Spinal cord (tissue), 10 donors: ENCODE measurements around the gene CABLES1. TPM values are rescaled to one million over a fixed set of nuclear protein-coding genes. Genes with fewer than 3 reads are reported as not detected.
"Not testable (repeated sequence)": the region's sequence is repeated elsewhere in the genome, so short reads cannot be mapped to it uniquely, and the experiment has no call there.

Source experiments
- DNase-seq, 6 donors: peaks; one replicate each; pipeline versions ENCODE4 v3.0.0 to v3.0.0-alpha.2; 2013 to 2015; ENCODE audit warnings: low spot score in 6 of 6, low read depth in 4 of 6
- H3K27ac ChIP-seq: one replicate; pipeline ENCODE4 v1.5.1; 2013; ENCODE audit warnings: low read depth, low read length, control low read depth
- H3K27me3 ChIP-seq: one replicate; pipeline ENCODE4 v1.6.1; 2013; ENCODE audit warnings: low read length; ENCODE audit not compliant: control insufficient read depth, insufficient read depth
- H3K36me3 ChIP-seq: one replicate; pipeline ENCODE4 v1.6.1; 2013; ENCODE audit warnings: low read length; ENCODE audit not compliant: control insufficient read depth, insufficient read depth
- H3K4me1 ChIP-seq: one replicate; pipeline ENCODE4 v1.6.1; 2013; ENCODE audit warnings: low read length; ENCODE audit not compliant: control insufficient read depth, insufficient read depth
- H3K4me3 ChIP-seq: one replicate; pipeline ENCODE4 v1.5.1; 2013; ENCODE audit warnings: low read depth, low read length, control low read depth
- H3K9me3 ChIP-seq: one replicate; pipeline ENCODE4 v1.6.1; 2013; ENCODE audit warnings: low read length; ENCODE audit not compliant: control insufficient read depth, insufficient read depth
- WGBS: methylation state at CpG from one replicate; pipeline ENCODE4 v1.1.5; 2013; ENCODE audit warnings: missing lambda C conversion rate; ENCODE audit not compliant: insufficient coverage; 5-methylcytosine and 5-hydroxymethylcytosine counted together
- polyA plus RNA-seq, 2 donors: library from polyadenylated mRNA; unstranded; fragments of 120-200 nt; gene quantifications; one replicate each; pipeline ENCODE4 v1.2.1, GENCODE V29; 2013; ENCODE audit not compliant: insufficient read length in 2 of 2
- total RNA-seq, 2 donors: library from RNA; depleted of rRNA in 1 of 2; stranded (reverse); fragments of 120-200 nt in 1 of 2; fragments of >200 nt in 1 of 2; gene quantifications; one replicate each; pipeline versions ENCODE4 v1.2.3 to v1.2.4, GENCODE V29; 2013 to 2014
- donor health status: healthy.

CABLES1 gene
- total and polyA plus RNA-seq, 4 donors = 7.6 to 30.4 (median 12.2) TPM

DNA sequence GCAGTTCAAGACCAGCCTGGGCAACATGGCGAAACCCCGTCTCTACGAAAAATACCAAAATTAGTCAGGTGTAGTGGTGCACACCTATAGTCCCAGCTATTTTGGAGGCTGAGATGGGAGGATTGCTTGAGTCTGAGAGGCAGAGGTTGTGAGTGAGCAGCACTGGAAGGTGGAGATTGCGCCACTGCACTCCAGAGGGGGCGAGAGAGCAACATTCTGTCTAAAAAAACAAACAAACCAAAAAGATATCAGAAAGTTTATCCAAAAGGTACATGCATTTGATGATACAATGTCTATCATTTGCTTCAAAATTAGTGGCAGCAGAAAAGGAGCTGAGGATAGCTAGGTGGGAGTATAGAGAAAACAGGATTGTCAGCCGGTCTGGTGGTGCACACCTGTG is 39.8 kb upstream of the CABLES1 start:
- Histone ChIP-seq H3K4me3 (no peak overlapping the region), H3K36me3 (no peaks in the 10 kb centered on the region), H3K9me3 (no peaks in the 10 kb centered on the region), H3K27ac (no peak overlapping the region), H3K27me3 (peaks cover 2% of the 10 kb centered on the region), H3K4me1 (peaks cover 3% of the 10 kb centered on the region)
- no peak for DNase-seq
- WGBS = 80% methylated on average over 1 of the region's 6 CpGs

DNA sequence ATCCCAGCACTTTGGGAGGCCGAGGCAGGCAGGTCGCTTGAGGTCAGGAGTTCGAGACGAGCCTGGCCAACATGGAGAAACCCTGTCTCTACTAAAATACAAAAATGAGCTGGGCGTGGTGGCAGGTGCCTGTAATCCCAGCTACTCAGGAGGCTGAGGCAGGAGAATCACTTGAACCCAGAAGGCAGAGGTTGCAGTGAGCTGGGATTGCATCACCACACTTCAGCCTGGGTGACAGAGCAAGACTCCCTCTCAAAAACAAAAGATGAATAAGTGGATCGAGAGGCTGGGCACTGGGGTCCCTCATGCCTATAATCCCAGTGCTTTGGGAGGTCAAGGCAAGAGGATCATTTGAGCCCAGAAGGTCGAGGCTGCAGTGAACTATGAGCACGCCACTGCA is 38.3 kb upstream of the CABLES1 start:
- not testable (repeated sequence) for DNase-seq, H3K4me3 ChIP-seq, H3K27ac ChIP-seq, H3K27me3 ChIP-seq, H3K36me3 ChIP-seq, H3K4me1 ChIP-seq, H3K9me3 ChIP-seq
- WGBS = 98% methylated on average over 6 of the region's 8 CpGs

DNA sequence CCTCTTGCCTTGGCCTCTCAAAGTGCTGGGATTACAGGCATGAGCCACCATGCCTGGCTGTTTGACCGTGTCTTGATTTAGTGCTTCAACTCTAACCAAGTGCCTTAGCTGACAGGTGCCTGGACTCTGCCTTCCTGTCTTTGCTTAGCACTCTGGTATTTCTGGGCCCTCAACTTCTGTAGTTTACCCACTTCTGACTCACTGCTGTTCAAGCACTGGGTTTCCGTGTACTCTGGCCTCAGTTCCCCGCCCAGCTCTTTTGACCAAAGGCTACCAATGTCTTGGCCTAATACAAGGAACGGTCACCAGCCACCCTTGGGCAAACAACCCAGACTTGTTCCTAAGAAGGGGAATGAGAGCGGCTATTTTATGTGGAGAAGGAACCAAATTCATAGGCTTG is 35.7 kb upstream of the CABLES1 start:
- no peak for DNase-seq
- peaks cover 2% of the 10 kb centered on the region for H3K27me3 ChIP-seq
- no peak overlapping the region for H3K27ac ChIP-seq
- H3K9me3 ChIP-seq = no peaks in the 10 kb centered on the region
- 96% methylated on average over 3 of the region's 5 CpGs for WGBS
- no peak overlapping the region for H3K4me3 ChIP-seq
- no peaks in the 10 kb centered on the region for H3K4me1 ChIP-seq
- no peaks in the 10 kb centered on the region for H3K36me3 ChIP-seq

DNA sequence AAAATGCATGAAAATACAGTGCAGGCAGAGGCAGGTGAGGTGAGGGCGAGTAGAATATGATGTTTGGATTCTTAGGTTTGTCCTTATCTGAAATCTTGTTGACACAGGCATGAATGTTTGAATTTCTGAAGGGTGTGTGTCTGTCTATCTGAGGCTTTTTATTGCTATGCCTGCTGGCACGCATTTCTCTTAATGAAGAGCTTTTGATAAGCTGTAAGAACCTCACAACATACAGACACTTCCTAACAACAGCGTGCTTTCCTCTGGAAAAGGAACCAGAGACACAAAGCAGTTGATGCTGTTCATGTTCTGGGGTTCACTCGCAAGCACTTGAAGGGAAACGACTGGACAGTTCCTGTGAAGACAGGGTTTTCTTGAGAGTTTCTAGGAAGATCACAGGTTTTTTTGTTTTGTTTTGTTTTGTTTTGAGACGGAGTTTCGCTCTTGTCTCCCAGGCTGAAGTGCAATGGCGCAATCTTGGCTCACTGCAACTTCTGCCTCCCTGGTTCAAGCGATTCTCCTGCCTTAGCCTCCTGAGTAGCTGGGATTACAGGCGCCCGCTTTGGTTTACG is 33.3 kb upstream of the CABLES1 start:
- 91% methylated on average over 8 of the region's 12 CpGs for WGBS
- no peak overlapping the region for H3K4me3 ChIP-seq
- H3K27ac ChIP-seq = no peak overlapping the region
- no peaks in the 10 kb centered on the region for H3K36me3 ChIP-seq
- no peaks in the 10 kb centered on the region for H3K9me3 ChIP-seq
- no peaks in the 10 kb centered on the region for H3K27me3 ChIP-seq
- DNase-seq = no peak
- H3K4me1 ChIP-seq = no peaks in the 10 kb centered on the region

DNA sequence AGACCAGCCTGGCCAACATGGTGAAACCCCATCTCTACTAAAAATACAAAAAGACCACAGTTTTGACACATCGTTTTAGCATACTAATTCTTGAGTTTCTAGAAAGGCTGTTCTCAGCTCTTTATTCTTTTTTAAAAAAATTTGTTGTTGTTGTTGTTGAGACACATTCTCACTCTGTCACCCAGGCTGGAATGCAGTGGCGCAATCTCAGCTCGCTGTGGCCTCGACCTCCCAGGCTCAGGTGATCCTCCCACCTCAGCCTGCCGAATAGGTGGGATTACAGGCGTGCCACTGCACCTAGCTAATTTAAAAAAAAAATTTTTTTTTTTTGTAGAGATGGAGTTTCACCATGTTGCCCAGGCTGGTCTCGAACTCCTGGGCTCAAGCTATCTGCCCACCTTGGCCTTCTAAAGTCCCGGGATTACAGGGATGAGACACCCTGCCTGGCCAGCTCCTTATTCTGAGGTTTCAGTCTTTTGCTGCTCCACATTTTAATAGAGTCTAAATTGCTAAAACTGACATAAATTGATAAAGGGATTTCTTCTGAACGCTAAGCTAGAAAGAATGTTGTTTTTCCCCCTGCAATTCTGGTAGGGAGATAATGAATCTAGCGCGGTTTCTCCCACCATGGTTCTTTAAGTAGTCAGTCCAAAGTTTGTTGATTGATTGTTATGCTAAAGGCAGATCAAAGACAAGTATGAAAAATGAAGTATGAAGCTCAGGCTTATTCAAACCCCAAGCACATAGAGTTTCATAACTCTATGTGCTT is 32.6 kb upstream of the CABLES1 start:
- Histone ChIP-seq H3K4me1 (no peaks in the 10 kb centered on the region), H3K27ac (no peak overlapping the region), H3K4me3 (no peak overlapping the region), H3K36me3 (no peaks in the 10 kb centered on the region), H3K9me3 (no peaks in the 10 kb centered on the region), H3K27me3 (no peaks in the 10 kb centered on the region)
- 77% methylated on average over 5 of the region's 11 CpGs for WGBS
- DNase-seq = no peak

DNA sequence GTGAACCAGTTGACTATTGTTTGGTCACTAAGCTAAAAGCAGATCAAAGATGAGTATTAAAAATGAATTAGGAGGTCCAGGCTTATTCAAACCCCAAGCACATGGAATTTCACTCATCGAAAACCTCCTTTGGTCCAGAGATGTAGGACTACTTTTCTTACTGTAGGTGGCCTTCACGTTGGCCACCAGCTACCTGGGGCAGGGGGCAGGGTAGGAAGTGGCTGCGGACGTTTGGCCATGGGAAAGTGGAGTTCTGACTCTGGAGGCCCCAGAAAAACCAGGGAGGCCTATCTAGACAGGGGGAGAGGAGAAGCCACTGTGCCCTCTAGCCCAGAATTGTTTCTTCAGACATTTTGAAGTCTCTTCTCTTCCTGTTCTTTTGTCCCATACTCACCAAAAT is 31.8 kb upstream of the CABLES1 start:
- no peak for DNase-seq
- Histone ChIP-seq H3K4me1 (no peaks in the 10 kb centered on the region), H3K4me3 (no peak overlapping the region), H3K27me3 (no peaks in the 10 kb centered on the region), H3K9me3 (no peaks in the 10 kb centered on the region), H3K36me3 (no peaks in the 10 kb centered on the region), H3K27ac (no peak overlapping the region)
- WGBS = 89% methylated on average over 3 of the region's 4 CpGs

DNA sequence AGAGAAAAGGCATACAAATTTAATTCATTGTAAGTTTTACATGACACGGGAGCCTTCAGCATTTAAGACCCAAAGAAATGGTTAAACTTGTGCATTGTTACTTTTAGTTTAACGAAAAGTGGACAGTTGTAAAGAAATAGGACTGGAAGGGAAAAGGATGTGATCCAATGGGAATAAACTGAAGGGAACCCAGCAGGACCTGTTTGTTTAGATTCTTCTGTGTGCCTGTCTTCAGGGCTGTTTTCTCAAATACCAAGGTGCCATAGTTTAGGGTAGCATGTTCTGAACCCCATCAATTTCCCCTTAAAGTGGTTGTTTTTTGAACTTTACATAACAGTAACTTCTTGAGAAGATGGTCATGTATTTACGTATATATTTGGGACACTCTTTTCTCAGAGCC is 30.3 kb upstream of the CABLES1 start:
- H3K4me1 ChIP-seq = no peaks in the 10 kb centered on the region
- no peak overlapping the region for H3K27ac ChIP-seq

DNA sequence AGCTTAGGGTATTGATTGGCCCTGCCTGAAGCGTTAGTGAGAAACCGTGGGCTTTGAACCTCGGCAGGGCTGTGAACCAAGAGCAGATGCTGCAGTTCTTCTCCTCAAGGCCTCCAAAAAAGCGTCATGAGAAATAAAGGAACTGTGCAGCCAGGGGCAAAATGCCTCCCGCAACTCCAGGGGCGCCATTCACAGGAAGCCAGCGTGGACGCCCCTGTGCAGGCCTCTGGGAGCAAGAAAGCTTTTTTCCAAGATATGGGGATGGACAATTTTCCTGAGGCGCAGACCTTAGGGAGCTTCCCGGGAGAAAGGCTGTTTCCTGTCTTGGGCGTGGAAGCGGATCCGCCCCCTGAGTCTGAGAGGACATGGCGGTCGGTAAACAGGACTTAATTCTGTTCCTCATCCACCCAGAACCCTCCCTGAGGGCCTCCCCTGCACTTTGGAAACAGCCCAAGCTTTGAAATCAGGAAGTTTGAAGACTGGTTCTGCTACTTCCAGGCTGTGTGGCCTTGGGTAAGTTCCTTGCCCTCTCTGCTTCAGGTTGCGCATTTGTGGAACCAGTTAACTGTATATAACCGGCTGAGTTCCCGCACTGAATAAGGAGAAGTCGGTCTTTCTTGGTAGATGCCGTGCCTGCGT is 29.6 kb upstream of the CABLES1 start:
- H3K27me3 ChIP-seq = no peaks in the 10 kb centered on the region
- no peak for DNase-seq
- 85% methylated on average over 21 of the region's 21 CpGs for WGBS

More for the DNA sequence above, 30.3 kb upstream of the CABLES1 start:
- WGBS = 87% methylated on average over 2 of the region's 3 CpGs
- no peaks in the 10 kb centered on the region for H3K27me3 ChIP-seq
- no peak overlapping the region for H3K4me3 ChIP-seq
- H3K9me3 ChIP-seq = no peaks in the 10 kb centered on the region
- no peak for DNase-seq
- no peaks in the 10 kb centered on the region for H3K36me3 ChIP-seq

DNA sequence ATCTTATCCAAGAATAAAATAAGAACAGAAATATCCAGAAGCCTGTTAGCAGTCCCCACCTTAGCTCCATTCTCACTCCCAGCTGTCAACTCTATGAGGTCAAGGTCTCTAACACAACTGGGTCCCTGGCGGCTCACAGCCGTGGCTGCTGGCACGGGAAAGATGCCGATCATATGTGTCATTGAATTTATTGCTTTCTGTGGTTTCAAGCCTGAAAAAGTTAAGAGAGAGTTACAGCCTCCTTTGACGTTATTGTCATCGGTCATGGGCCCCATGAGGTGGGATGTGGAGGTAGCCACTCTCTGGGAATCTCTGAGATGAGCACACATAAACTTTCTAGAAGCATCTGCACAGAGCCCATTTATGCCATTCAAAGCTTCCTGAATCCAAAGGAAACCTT is 28.7 kb upstream of the CABLES1 start:
- no peaks in the 10 kb centered on the region for H3K4me1 ChIP-seq
- no peaks in the 10 kb centered on the region for H3K36me3 ChIP-seq
- DNase-seq = no peak
- no peaks in the 10 kb centered on the region for H3K9me3 ChIP-seq
- H3K27ac ChIP-seq = no peak overlapping the region
- 48% methylated on average over 4 of the region's 6 CpGs for WGBS
- H3K4me3 ChIP-seq = no peak overlapping the region
- no peaks in the 10 kb centered on the region for H3K27me3 ChIP-seq

More for the DNA sequence above, 29.6 kb upstream of the CABLES1 start:
- H3K36me3 ChIP-seq = no peaks in the 10 kb centered on the region
- H3K27ac ChIP-seq = no peak overlapping the region
- no peak overlapping the region for H3K4me3 ChIP-seq
- no peaks in the 10 kb centered on the region for H3K4me1 ChIP-seq
- H3K9me3 ChIP-seq = no peaks in the 10 kb centered on the region

DNA sequence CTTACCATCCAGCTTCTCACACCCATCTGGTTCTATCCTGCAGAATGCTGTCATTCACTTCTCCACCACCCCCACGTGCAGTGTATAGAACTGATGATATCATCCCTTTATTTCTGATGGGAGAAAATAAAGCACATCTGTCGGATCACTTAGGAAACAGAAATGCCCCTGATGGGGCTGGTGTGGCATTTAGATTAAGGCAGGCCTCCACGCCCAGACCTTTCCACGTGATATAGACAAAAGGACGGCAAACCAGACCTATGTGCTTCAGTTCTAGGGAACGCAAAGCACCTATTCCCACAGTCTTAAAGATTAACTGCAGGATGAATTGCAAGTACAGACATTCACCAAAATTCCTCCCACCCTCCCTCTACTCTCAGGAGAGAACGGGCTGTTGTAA is 27.6 kb upstream of the CABLES1 start:
- 37% methylated on average over 5 of the region's 7 CpGs for WGBS
- no peaks in the 10 kb centered on the region for H3K36me3 ChIP-seq
- no peaks in the 10 kb centered on the region for H3K4me1 ChIP-seq
- H3K4me3 ChIP-seq = no peak overlapping the region
- H3K27me3 ChIP-seq = no peaks in the 10 kb centered on the region
- DNase-seq = no peak
- no peak overlapping the region for H3K27ac ChIP-seq
- H3K9me3 ChIP-seq = no peaks in the 10 kb centered on the region
